GM12864 (cell line): ENCODE measurements around the gene ERMAP.

Source experiments
- DNase-seq: peaks from one replicate; pipeline ENCODE4 v3.0.0-alpha.2; 2011; ENCODE audit warnings: low read depth
- H3K4me3 ChIP-seq: 2 replicates; pipeline ENCODE4 v1.5.1; 2011; ENCODE audit warnings: mild to moderate bottlenecking, low read depth, low read length, control low read depth
- CTCF ChIP-seq: IDR thresholded peaks from 2 replicates; pipeline ENCODE4 v1.5.1; 2011; ENCODE audit warnings: low read depth, mild to moderate bottlenecking, moderate library complexity, low read length, control low read depth, inconsistent platforms; ENCODE audit errors: missing control alignments

ERMAP gene

DNA sequence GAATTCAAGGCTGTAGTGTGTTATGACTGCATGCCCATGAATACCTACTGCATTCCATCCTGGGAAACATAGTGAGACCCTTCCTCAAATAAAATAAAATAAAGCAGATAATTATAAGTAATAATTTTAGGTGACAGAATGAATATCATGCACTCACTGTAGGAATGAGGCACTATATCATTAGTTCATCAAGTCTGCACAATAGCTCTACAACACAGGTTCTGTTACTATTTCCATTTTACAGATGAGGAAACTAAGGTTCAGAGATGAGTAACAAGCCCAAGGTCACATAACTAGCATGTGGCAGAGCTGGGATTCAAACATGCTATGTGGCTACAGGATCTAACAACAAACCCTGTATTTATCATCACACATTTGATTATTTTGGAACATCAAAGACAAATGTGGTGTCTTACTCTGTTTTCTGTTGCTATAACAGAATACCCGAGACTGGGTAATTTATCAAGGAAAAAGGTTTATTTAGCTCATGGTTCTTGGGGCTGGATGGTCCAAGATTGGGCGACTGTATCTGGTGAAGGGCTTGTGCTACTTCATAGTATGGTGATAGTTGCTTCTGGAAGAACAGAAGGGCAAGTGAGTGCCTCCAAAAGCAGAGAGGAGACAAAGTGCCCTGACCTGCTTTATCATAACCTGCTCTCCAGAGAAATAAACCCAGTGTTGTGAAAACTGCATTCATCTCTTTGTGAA, 24.7 kb downstream of the ERMAP start:
- no peak for DNase-seq
- no peak for TF ChIP-seq CTCF
- H3K4me3 ChIP-seq = no peak overlapping the region

DNA sequence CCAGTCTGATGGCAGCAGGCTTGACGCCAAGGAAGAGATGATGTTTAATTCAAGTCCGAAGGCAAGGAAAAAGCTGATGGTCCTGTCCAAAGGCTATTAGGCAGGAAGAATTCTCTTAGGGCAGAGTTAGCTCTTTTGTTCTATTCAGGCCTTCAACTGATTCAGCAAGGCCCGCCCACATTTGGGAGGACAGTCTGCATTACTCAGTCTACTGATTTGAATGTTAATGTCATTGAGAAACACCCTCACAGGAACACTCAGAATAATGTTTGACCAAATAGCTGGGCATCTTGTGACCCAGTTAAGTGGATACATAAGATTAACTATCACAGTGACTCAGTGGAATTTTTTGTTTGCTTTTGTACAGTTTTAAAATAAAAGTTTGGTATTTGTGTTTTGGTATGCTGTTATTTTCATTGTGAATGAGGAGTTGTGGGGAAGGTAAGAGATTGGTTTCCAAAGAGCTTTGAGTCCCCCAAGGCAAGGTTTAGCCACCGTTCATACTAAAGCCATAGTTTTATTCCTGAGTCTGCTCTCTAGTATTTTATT, 27.7 kb downstream of the ERMAP start:
- DNase-seq = no peak
- TF ChIP-seq CTCF = no peak
- H3K4me3 ChIP-seq = no peak overlapping the region

DNA sequence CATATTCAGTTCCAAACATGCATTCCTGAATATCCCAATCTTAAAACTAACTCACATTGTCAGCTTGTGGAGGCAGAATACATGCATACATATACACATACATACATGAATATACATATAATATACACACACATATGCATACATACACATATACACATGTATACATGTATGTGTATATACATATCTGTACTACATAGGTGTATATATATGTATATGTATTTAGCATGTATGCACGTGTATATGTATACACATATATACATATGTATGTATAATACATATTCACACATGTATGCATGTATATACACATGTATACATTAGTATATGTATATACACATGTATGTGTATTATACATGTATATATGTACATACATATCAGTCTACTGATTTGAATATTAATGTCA, 28.3 kb downstream of the ERMAP start:
- no peak overlapping the region; the same call in 1 of the 2 replicates for H3K4me3 ChIP-seq

GRCh38 chr1:42845866-42846256, 28.9 kb downstream of the ERMAP start:
- peak overlapping the region; percentile 73 for H3K4me3 ChIP-seq
- no peak for DNase-seq
- no peak for TF ChIP-seq CTCF

More for the DNA sequence above, 28.3 kb downstream of the ERMAP start:
- DNase-seq = no peak
- no peak for TF ChIP-seq CTCF

DNA sequence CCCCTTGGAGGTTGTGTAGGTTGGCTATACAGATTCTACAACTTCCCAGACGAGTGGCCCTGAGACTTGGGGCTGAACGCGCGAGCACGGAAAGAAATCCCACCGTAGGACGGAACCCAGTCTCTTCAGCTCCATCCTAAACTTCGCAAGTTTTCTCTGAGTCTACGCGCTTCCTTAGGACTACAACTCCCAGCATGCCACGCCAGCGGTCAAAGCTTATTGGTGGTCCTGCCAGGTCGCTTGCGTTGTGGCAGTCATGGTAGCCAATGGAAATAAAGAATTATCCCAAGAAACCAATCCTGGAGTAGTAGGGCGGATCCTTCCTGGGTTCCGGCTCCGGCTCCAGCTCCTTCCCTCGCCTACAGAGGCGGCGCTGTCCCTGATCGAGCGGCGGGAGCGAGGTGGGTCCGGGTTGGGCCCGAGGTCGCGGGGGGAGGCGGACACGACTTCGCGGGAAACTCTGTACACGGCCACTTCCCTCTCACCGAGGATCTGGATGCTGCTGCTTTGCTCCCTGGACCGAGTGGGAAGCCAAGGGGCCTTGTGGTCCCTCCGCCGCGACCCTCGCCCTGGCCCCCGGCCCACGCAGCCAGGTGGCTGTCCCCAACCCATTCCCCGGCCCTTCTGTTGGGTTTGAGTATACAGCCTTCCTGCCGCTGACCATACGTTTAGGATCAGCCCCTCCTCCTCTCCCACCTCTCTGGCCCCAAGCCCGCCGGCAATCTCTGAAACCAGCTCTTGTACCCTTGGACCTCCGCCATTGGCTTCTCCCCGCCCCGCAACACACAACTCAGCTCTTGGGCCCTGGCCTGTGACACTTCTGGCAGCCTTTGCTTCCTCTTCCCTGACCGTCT, 29.6 kb downstream of the ERMAP start, which contains the start of gene ZNF691:
TSS of gene ZNF691 (plus strand) at position 357 of the 854 bp plus-strand sequence. CDS start 3,046 bp downstream, outside the sequence.
- peak within 1 kb of the TSS; percentile 73 for H3K4me3 ChIP-seq
- peak; percentile 34 for TF ChIP-seq CTCF
- DNase-seq = peak; percentile 96

DNA sequence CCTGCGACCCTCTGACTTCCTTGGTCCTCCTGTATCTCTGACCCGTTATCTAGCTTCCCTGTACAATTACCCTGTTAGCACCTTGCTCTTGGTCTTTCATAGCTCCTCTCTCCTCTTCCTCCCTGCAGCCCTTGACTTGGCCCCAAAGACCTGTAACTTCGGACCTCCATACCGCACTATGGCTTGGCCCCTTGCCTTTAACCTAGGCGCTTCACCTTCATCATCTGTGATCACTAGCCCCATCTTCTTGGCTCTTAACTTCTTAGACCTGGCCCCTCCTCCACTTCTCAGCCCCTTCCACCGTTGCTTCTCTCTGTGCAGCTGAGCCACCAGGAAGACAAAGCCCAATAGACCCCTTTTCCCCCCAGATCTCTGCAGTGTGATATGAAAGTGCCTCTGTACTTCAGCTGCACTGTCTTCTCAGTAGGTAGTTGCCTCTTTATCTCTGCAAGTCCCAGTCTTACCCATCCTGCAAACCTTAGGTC, 30.2 kb downstream of the ERMAP start:
- no peak for TF ChIP-seq CTCF
- peak overlapping the region; percentile 73 for H3K4me3 ChIP-seq
- no peak for DNase-seq
